ENCODE results near the gene UBE2K.
"Not testable (repeated sequence)": the region's sequence is repeated elsewhere in the genome, so short reads cannot be mapped to it uniquely, and the experiment has no call there.

The UBE2K gene

DNA sequence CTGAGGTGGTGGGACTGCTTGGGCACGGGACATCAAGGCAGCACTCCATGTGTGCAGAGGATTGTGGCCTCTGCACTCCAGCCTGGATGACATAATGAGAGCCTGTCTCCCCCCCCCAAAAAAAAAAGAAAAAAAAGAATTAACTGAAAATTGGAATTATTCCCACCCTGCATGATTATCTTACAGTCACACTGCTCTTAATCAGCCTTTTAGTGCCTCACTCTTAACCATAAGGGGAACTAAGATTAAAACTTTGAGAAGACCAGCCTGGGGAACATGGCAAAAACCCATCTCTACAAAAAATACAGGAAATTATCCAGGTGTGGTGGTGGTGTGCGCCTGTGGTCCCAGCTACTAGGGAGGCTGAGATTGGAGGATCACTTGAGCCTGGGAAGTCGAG, 94.6 kb downstream of the UBE2K start:
- H3K9me3 ChIP-seq (ENCODE audit: control insufficient read depth, insufficient read depth, low read length) = no peaks in the 10 kb centered on the region
- H3K27me3 ChIP-seq (ENCODE audit: control insufficient read depth, insufficient read depth, low read length) = no peaks in the 10 kb centered on the region
- DNase-seq (ENCODE audit: low read depth, low spot score) = no peak
- H3K4me3 ChIP-seq (ENCODE audit: low read length) = no peak overlapping the region
- no CpG with 5 or more reads among the region's 3 CpGs for WGBS (ENCODE audit: insufficient coverage, insufficient read length)
- no peaks in the 10 kb centered on the region for H3K36me3 ChIP-seq (ENCODE audit: control insufficient read depth, insufficient read depth, low read length)
- no peaks in the 10 kb centered on the region for H3K4me1 ChIP-seq (ENCODE audit: control insufficient read depth, insufficient read depth, low read length)
- H3K27ac ChIP-seq (ENCODE audit: low read length) = no peak overlapping the region

DNA sequence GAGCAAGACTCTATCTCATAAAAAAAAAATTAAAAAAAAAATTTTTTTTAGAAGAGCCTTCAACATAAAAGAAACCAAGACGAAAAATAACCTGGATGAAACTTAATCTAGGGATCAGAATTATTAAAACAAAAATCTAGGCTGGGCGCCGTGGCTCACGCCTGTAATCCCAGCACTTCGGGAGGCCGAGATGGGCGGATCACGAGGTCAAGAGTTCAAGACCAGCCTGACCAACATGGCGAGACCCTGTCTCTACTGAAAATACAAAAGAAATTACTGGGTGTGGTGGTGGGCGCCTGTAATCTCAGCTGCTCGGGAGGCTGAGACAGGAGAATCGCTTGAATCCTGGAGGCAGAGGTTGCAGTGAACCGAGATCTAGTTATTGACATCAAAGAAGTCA, 95.0 kb downstream of the UBE2K start:
- not testable (repeated sequence) for H3K4me1 ChIP-seq (ENCODE audit: control insufficient read depth, insufficient read depth, low read length); H3K4me3 ChIP-seq (ENCODE audit: low read length); DNase-seq (ENCODE audit: low read depth, low spot score); H3K36me3 ChIP-seq (ENCODE audit: control insufficient read depth, insufficient read depth, low read length); H3K27me3 ChIP-seq (ENCODE audit: control insufficient read depth, insufficient read depth, low read length); H3K9me3 ChIP-seq (ENCODE audit: control insufficient read depth, insufficient read depth, low read length); H3K27ac ChIP-seq (ENCODE audit: low read length)
- no CpG with 5 or more reads among the region's 13 CpGs for WGBS (ENCODE audit: insufficient coverage, insufficient read length)

DNA sequence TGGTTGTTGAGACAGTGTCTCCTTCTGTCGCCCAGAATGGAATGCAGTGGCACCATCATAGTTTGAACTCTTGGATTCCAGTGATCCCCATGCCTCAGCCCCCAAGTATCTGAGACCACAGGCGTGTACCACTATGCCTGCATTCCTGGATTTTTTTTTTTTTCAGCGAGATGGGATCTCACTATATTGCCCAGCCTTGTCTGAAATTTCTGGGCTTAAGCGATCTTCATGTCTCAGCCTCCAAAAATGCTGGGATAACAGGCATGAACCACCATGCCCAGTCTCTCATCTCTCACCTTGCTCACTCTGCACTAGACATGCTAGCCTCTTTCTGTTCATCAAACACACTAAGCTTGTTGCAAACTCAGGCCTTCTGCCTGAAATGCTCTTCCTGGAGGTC, 104.1 kb downstream of the UBE2K start:
- Histone ChIP-seq H3K9me3 (ENCODE audit: control insufficient read depth, insufficient read depth, low read length) (no peaks in the 10 kb centered on the region), H3K4me1 (ENCODE audit: control insufficient read depth, insufficient read depth, low read length) (no peaks in the 10 kb centered on the region), H3K4me3 (ENCODE audit: low read length) (no peak overlapping the region), H3K27me3 (ENCODE audit: control insufficient read depth, insufficient read depth, low read length) (no peaks in the 10 kb centered on the region), H3K27ac (ENCODE audit: low read length) (no peak overlapping the region), H3K36me3 (ENCODE audit: control insufficient read depth, insufficient read depth, low read length) (no peaks in the 10 kb centered on the region)
- DNase-seq (ENCODE audit: low read depth, low spot score) = no peak
- WGBS (ENCODE audit: insufficient coverage, insufficient read length) = no CpG with 5 or more reads among the region's 4 CpGs

DNA sequence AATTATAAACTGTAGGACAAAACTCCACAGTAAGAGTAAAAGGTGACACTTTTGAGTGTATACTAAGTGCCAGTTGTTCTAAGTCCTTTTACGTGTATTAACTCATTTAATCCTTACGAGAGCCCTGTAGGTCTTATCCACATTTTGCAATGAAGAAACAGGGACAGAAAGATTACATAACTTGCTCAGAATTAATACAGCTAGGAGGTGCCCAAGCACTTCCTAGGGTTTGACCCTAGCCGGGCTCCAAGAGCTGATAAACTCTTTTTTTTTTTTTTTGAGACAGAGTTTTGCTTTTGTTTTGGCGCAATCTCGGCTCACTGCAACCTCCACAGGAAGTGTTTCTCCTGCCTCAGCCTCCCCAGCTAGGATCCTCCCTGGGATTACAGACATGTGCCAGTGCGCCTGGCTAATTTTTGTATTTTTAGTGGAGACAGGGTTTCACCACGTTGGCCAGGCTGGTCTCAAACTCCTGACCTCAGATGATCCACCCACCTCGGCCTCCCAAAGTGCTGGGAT, 110.4 kb downstream of the UBE2K start:
- no peaks in the 10 kb centered on the region for H3K4me1 ChIP-seq (ENCODE audit: control insufficient read depth, insufficient read depth, low read length)
- H3K9me3 ChIP-seq (ENCODE audit: control insufficient read depth, insufficient read depth, low read length) = no peaks in the 10 kb centered on the region
- H3K27me3 ChIP-seq (ENCODE audit: control insufficient read depth, insufficient read depth, low read length) = no peaks in the 10 kb centered on the region
- no peaks in the 10 kb centered on the region for H3K36me3 ChIP-seq (ENCODE audit: control insufficient read depth, insufficient read depth, low read length)
- no peak for DNase-seq (ENCODE audit: low read depth, low spot score)
- H3K27ac ChIP-seq (ENCODE audit: low read length) = no peak overlapping the region
- WGBS (ENCODE audit: insufficient coverage, insufficient read length) = no CpG with 5 or more reads among the region's 8 CpGs
- no peak overlapping the region for H3K4me3 ChIP-seq (ENCODE audit: low read length)

DNA sequence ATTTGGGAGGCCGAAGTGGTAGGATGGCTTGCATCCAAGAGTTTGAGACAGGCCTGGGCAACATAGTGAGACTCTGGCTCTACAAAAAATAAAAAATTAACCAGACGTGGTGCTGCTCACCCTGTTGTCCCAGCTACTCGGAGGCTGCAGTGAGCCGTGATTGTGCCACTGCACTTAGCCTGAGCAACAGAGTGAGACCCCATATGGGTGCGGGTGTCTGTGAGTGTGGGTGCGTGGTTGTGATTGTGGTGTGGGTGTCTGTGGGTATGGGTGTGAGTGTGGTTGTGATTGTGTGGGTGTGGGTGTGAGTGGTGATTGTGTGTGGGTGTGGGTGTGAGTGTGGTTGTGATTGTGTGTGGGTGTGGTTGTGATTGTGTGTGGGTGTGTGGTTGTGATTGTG, 114.6 kb downstream of the UBE2K start:
- Histone ChIP-seq H3K36me3 (ENCODE audit: control insufficient read depth, insufficient read depth, low read length) (no peaks in the 10 kb centered on the region), H3K27me3 (ENCODE audit: control insufficient read depth, insufficient read depth, low read length) (no peaks in the 10 kb centered on the region), H3K9me3 (ENCODE audit: control insufficient read depth, insufficient read depth, low read length) (no peaks in the 10 kb centered on the region), H3K4me1 (ENCODE audit: control insufficient read depth, insufficient read depth, low read length) (no peaks in the 10 kb centered on the region), H3K4me3 (ENCODE audit: low read length) (no peak overlapping the region), H3K27ac (ENCODE audit: low read length) (no peak overlapping the region)
- no CpG with 5 or more reads among the region's 6 CpGs for WGBS (ENCODE audit: insufficient coverage, insufficient read length)
- no peak for DNase-seq (ENCODE audit: low read depth, low spot score)

DNA sequence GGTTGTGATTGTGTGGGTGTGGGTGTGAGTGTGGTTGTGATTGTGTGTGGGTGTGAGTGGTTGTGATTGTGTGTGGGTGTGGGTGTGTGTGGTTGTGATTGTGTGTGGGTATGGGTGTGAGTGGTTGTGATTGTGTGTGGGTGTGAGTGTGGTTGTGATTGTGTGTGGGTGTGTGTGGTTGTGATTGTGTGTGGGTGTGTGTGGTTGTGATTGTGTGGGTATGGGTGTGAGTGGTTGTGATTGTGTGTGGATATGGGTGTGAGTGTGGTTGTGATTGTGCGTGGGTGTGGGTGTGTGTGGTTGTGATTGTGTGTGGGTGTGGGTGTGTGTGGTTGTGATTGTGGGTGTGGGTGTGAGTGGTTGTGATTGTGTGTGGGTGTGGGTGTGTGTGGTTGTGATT, 115.1 kb downstream of the UBE2K start:
- no CpG with 5 or more reads among the region's 1 CpG for WGBS (ENCODE audit: insufficient coverage, insufficient read length)
- H3K4me1 ChIP-seq (ENCODE audit: control insufficient read depth, insufficient read depth, low read length); H3K9me3 ChIP-seq (ENCODE audit: control insufficient read depth, insufficient read depth, low read length); H3K4me3 ChIP-seq (ENCODE audit: low read length); H3K27me3 ChIP-seq (ENCODE audit: control insufficient read depth, insufficient read depth, low read length); H3K27ac ChIP-seq (ENCODE audit: low read length); DNase-seq (ENCODE audit: low read depth, low spot score); H3K36me3 ChIP-seq (ENCODE audit: control insufficient read depth, insufficient read depth, low read length): not testable (repeated sequence)

DNA sequence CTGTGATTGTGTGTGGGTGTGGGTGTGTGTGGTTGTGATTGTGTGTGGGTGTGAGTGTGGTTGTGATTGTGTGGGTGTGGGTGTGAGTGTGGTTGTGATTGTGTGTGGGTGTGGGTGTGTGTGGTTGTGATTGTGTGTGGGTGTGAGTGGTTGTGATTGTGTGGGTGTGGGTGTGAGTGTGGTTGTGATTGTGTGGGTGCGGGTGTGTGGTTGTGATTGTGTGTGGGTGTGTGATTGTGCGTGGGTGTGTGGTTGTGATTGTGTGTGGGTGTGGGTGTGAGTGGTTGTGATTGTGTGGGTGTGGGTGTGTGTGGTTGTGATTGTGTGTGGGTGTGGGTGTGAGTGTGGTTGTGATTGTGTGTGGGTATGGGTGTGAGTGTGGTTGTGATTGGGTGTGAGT, 115.8 kb downstream of the UBE2K start:
- not testable (repeated sequence) for H3K27me3 ChIP-seq (ENCODE audit: control insufficient read depth, insufficient read depth, low read length); H3K9me3 ChIP-seq (ENCODE audit: control insufficient read depth, insufficient read depth, low read length); H3K4me3 ChIP-seq (ENCODE audit: low read length); H3K4me1 ChIP-seq (ENCODE audit: control insufficient read depth, insufficient read depth, low read length); DNase-seq (ENCODE audit: low read depth, low spot score); H3K36me3 ChIP-seq (ENCODE audit: control insufficient read depth, insufficient read depth, low read length); H3K27ac ChIP-seq (ENCODE audit: low read length)
- WGBS (ENCODE audit: insufficient coverage, insufficient read length) = 100% methylated on average over 2 of the region's 2 CpGs

DNA sequence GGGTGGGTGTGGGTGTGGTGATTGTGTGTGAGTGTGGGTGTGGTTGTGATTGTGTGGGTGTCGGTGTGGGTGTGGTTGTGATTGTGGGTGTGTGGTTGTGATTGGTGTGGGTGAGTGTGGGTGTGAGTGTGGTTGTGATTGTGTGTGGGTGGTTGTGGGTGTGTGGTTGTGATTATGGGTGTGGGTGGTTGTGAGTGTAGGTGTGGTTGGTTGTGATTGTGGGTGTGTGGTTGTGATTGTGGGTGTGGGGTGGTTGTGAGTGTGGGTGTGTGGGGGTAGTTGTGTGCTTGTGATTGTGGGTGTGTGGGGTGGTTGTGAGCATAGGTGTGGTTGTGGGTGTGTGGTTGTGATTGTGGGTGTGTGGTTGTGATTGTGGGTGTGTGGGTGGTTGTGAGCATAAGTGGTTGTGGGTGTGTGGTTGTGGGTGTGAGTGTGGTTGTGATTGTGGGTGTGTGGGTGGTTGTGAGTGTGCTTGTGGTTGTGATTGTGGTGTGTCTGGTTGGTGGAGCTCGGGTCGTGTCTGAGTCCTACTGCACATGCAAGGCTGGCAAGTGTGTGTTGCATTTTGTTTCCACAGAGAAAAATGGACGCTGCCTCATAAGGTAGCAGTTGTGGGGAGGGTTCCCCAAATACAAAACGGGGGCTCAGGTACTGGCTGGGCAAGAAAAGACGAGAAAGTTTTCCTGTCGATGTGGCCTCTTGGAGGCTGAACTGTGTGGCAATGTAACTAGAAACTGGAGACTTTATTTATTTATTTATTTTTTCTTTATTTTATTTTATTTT, 116.7 kb downstream of the UBE2K start:
- H3K4me3 ChIP-seq (ENCODE audit: low read length) = no peak overlapping the region
- H3K36me3 ChIP-seq (ENCODE audit: control insufficient read depth, insufficient read depth, low read length) = no peaks in the 10 kb centered on the region
- 100% methylated on average over 1 of the region's 7 CpGs for WGBS (ENCODE audit: insufficient coverage, insufficient read length)
- no peaks in the 10 kb centered on the region for H3K4me1 ChIP-seq (ENCODE audit: control insufficient read depth, insufficient read depth, low read length)
- no peak overlapping the region for H3K27ac ChIP-seq (ENCODE audit: low read length)
- H3K9me3 ChIP-seq (ENCODE audit: control insufficient read depth, insufficient read depth, low read length) = no peaks in the 10 kb centered on the region
- H3K27me3 ChIP-seq (ENCODE audit: control insufficient read depth, insufficient read depth, low read length) = no peaks in the 10 kb centered on the region
- no peak for DNase-seq (ENCODE audit: low read depth, low spot score)

DNA sequence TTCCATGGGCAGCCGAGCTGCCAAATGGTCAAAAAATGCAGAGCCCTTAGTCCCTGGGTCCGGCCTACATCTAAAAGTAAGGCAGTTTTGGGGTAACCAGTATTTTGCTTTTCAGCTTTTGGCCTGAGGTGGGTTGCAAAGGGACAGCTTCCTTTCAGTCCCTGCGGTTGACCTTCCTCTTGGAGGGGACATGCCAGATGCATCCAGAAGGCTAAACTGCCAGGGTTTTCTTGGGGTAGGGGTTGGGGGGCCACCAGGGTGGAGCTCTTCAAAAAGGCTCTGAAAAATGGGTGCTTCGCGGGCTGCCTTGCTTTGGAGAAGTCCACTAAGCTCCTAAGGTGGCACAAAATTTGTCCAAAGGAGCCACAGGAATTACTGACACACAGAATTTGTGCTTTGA, 120.7 kb downstream of the UBE2K start:
- Histone ChIP-seq H3K9me3 (ENCODE audit: control insufficient read depth, insufficient read depth, low read length) (no peaks in the 10 kb centered on the region), H3K4me3 (ENCODE audit: low read length) (no peak overlapping the region), H3K27ac (ENCODE audit: low read length) (no peak overlapping the region), H3K4me1 (ENCODE audit: control insufficient read depth, insufficient read depth, low read length) (no peaks in the 10 kb centered on the region), H3K27me3 (ENCODE audit: control insufficient read depth, insufficient read depth, low read length) (no peaks in the 10 kb centered on the region), H3K36me3 (ENCODE audit: control insufficient read depth, insufficient read depth, low read length) (no peaks in the 10 kb centered on the region)
- DNase-seq (ENCODE audit: low read depth, low spot score) = no peak
- WGBS (ENCODE audit: insufficient coverage, insufficient read length) = no CpG with 5 or more reads among the region's 5 CpGs

DNA sequence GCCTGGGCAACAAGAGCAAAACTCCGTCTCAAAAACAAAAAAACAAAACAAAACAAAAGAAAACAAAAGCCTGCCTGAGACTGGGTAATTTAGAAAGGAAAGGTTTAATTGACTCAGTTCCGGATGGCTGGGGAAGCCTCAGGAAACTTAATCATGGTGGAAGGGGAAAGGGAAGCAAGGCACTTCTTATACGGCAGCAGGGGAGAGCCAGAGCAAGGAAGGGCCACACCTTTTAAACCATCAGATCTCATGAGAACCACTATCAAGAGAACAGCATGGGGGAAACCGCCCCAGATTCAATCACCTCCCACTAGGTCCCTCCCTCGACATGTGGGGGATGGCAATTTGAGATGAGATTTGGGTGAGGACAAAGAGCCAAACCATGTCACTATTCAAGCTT, 122.2 kb downstream of the UBE2K start:
- H3K4me3 ChIP-seq (ENCODE audit: low read length) = no peak overlapping the region
- WGBS (ENCODE audit: insufficient coverage, insufficient read length) = no CpG with 5 or more reads among the region's 5 CpGs
- no peak for DNase-seq (ENCODE audit: low read depth, low spot score)

DNA sequence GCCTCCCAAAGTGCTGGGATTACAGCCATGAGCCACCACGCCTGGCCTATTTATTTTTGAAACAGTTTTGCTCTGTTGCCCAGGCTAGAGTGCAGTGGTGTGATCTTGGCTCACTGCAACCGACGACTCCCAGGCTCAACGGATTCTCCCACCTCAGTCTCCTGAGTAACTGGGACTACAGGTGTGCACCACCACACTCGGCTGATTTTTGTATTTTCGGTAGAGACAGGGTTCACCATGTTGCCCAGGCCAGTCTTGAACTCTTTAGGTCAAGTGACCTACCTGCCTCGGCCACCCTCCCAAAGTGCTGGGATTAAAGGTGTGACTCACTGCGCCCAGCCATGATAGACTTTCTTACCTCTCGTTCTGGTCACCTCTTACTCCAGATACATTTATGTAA, 124.0 kb downstream of the UBE2K start:
- no CpG with 5 or more reads among the region's 9 CpGs for WGBS (ENCODE audit: insufficient coverage, insufficient read length)
- no peak overlapping the region for H3K27ac ChIP-seq (ENCODE audit: low read length)

More for the DNA sequence above, 122.2 kb downstream of the UBE2K start:
- no peaks in the 10 kb centered on the region for H3K4me1 ChIP-seq (ENCODE audit: control insufficient read depth, insufficient read depth, low read length)
- H3K36me3 ChIP-seq (ENCODE audit: control insufficient read depth, insufficient read depth, low read length) = no peaks in the 10 kb centered on the region
- no peak overlapping the region for H3K27ac ChIP-seq (ENCODE audit: low read length)
- H3K9me3 ChIP-seq (ENCODE audit: control insufficient read depth, insufficient read depth, low read length) = no peaks in the 10 kb centered on the region
- no peaks in the 10 kb centered on the region for H3K27me3 ChIP-seq (ENCODE audit: control insufficient read depth, insufficient read depth, low read length)

More for the DNA sequence above, 124.0 kb downstream of the UBE2K start:
- no peak overlapping the region for H3K4me3 ChIP-seq (ENCODE audit: low read length)
- no peaks in the 10 kb centered on the region for H3K36me3 ChIP-seq (ENCODE audit: control insufficient read depth, insufficient read depth, low read length)
- DNase-seq (ENCODE audit: low read depth, low spot score) = no peak
- no peaks in the 10 kb centered on the region for H3K27me3 ChIP-seq (ENCODE audit: control insufficient read depth, insufficient read depth, low read length)
- H3K9me3 ChIP-seq (ENCODE audit: control insufficient read depth, insufficient read depth, low read length) = no peaks in the 10 kb centered on the region
- no peaks in the 10 kb centered on the region for H3K4me1 ChIP-seq (ENCODE audit: control insufficient read depth, insufficient read depth, low read length)
